Embryonic facial prominence (tissue), 1 donor: ENCODE results near the gene AKAP17A.
"Not testable (repeated sequence)": the region's sequence is repeated elsewhere in the genome, so short reads cannot be mapped to it uniquely, and the experiment has no call there.

Source experiments
- DNase-seq: peaks from one replicate; pipeline ENCODE4 v3.0.0-alpha.2; 2016; ENCODE audit errors: extremely low spot score

The AKAP17A gene

GRCh38 chrX:1602299-1602698 is 10.9 kb downstream of the AKAP17A start:
- no peak for DNase-seq

- no peak for DNase-seq
These were observed 15.1 kb downstream of the AKAP17A start for GRCh38 chrX:1606496-1606895.

- no peak for DNase-seq
These were observed 17.9 kb downstream of the AKAP17A start for GRCh38 chrX:1609311-1609710.

GRCh38 chrX:1609762-1610161 is 18.4 kb downstream of the AKAP17A start:
- DNase-seq, result no peak

GRCh38 chrX:1610166-1610565 is 18.8 kb downstream of the AKAP17A start:
- no peak for DNase-seq

GRCh38 chrX:1610736-1611135 is 19.3 kb downstream of the AKAP17A start:
- no peak for DNase-seq

GRCh38 chrX:1612641-1613286 is 21.4 kb downstream of the AKAP17A start:
- DNase-seq, result no peak

- DNase-seq, result no peak
These were observed 23.5 kb downstream of the AKAP17A start, which contains the start of gene ASMT for GRCh38 chrX:1614927-1615326. Gene ASMT, plus strand, starts transcription at chrX:1615059. Its CDS starts 141 bp downstream, at chrX:1615200.

GRCh38 chrX:1618689-1619088 is 27.3 kb downstream of the AKAP17A start:
- DNase-seq, result no peak

- DNase-seq, result no peak
These were observed 32.3 kb downstream of the AKAP17A start for GRCh38 chrX:1623691-1624090.

- DNase-seq, result not testable (repeated sequence)
These were observed 32.9 kb downstream of the AKAP17A start for GRCh38 chrX:1624158-1624860.

- DNase-seq, result not testable (repeated sequence)
These were observed 33.4 kb downstream of the AKAP17A start for GRCh38 chrX:1624861-1625215.

GRCh38 chrX:1629244-1629643 is 37.8 kb downstream of the AKAP17A start:
- no peak for DNase-seq

- DNase-seq, result no peak
These were observed 54.6 kb downstream of the AKAP17A start for GRCh38 chrX:1646009-1646408.

- no peak for DNase-seq
These were observed 58.2 kb downstream of the AKAP17A start for GRCh38 chrX:1649621-1650020.
